ENCODE data around the gene ELK4. TPM values are rescaled to one million over a fixed set of nuclear protein-coding genes. Genes with fewer than 3 reads are reported as not detected.

The ELK4 gene
- total RNA-seq, 1 donor from 2014 or later = 71.5 TPM

GRCh38 chr1:205604059-205604458, 27.8 kb downstream of the ELK4 start:
- peaks cover 11% of the 10 kb centered on the region for H3K36me3 ChIP-seq
- no peaks in the 10 kb centered on the region for H3K27me3 ChIP-seq
- ATAC-seq = peak; percentile 89
- no peak overlapping the region for H3K27ac ChIP-seq
- H3K4me1 ChIP-seq = peaks cover 12% of the 10 kb centered on the region
- DNase-seq = no peak
- TF ChIP-seq, protein P1, sequence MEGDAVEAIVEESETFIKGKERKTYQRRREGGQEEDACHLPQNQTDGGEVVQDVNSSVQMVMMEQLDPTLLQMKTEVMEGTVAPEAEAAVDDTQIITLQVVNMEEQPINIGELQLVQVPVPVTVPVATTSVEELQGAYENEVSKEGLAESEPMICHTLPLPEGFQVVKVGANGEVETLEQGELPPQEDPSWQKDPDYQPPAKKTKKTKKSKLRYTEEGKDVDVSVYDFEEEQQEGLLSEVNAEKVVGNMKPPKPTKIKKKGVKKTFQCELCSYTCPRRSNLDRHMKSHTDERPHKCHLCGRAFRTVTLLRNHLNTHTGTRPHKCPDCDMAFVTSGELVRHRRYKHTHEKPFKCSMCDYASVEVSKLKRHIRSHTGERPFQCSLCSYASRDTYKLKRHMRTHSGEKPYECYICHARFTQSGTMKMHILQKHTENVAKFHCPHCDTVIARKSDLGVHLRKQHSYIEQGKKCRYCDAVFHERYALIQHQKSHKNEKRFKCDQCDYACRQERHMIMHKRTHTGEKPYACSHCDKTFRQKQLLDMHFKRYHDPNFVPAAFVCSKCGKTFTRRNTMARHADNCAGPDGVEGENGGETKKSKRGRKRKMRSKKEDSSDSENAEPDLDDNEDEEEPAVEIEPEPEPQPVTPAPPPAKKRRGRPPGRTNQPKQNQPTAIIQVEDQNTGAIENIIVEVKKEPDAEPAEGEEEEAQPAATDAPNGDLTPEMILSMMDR (IDR thresholded peaks at IDR 0.05) = no peak
- intact Hi-C loops (cut with DNase I) = no loop called here
- H3K4me3 ChIP-seq = no peak overlapping the region
- no peaks in the 10 kb centered on the region for H3K9me3 ChIP-seq

DNA sequence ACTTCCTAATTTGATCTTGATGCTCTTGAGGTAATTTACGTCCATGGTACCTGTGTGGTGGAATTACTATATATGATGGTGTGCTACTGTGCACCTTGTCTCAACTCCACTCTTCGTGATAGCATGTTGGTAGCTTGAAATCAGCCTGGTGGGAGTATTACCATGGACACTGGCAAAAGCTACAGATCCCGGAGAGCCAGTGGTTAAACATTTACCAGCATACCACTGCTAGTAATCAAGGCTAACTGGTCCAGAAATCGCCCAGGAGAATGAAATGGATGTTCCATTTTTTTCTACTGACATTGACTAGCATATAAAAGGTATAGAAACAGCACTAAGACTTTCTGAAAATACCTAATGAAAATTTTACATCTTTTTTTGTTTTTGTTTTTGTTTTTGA, 30.6 kb downstream of the ELK4 start:
- ATAC-seq (no peak), DNase-seq (no peak)
- H3K27ac ChIP-seq = no peak overlapping the region
- peaks cover 16% of the 10 kb centered on the region for H3K4me1 ChIP-seq
- no peak overlapping the region for H3K4me3 ChIP-seq
- H3K27me3 ChIP-seq = no peaks in the 10 kb centered on the region
- TF ChIP-seq, protein P1 (IDR thresholded peaks at IDR 0.05) = no peak
- H3K36me3 ChIP-seq = peaks cover 11% of the 10 kb centered on the region
- no peaks in the 10 kb centered on the region for H3K9me3 ChIP-seq
- intact Hi-C loops (cut with DNase I) = no loop called here

DNA sequence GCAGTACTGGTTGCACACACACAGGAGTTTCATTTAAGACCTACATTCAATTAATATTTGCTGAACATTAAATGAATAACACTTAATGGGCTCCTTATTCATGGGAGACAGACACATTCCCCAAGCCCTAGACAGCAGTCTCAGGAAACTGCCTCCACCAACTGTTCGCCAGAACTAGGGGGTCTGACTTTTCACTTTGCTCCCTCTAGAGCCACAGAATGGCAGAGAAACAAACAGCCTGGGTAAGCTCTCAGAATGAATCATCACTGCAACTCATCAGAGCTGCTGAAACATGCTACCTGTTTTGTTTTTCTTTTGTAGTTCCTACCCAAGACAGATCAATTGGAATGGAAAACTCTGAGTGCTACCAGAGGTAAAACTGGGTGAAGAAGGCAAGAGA, 31.7 kb downstream of the ELK4 start:
- TF ChIP-seq, protein P1 (IDR thresholded peaks at IDR 0.05) = no peak
- Histone ChIP-seq H3K36me3 (peaks cover 11% of the 10 kb centered on the region), H3K27me3 (no peaks in the 10 kb centered on the region), H3K4me3 (no peak overlapping the region), H3K27ac (peak overlapping the region; percentile 42), H3K9me3 (no peaks in the 10 kb centered on the region), H3K4me1 (peaks cover 16% of the 10 kb centered on the region)
- ATAC-seq (no peak), DNase-seq (no peak)
- intact Hi-C loops (cut with DNase I) = no loop called here

GRCh38 chr1:205599669-205600042, 32.2 kb downstream of the ELK4 start:
- Histone ChIP-seq H3K4me3 (no peak overlapping the region), H3K27ac (peak overlapping the region; percentile 42), H3K9me3 (no peaks in the 10 kb centered on the region), H3K4me1 (peaks cover 16% of the 10 kb centered on the region), H3K27me3 (no peaks in the 10 kb centered on the region), H3K36me3 (peaks cover 11% of the 10 kb centered on the region)
- ATAC-seq (no peak), DNase-seq (no peak)
- intact Hi-C loops (cut with DNase I) = loop anchor here (10.0 kb wide), 1 partner anchor 115 kb away; no protein-coding TSS in a partner anchor
- TF ChIP-seq, protein P1 (IDR thresholded peaks at IDR 0.05) = no peak

- Histone ChIP-seq H3K36me3 (peaks cover 11% of the 10 kb centered on the region), H3K27ac (peak overlapping the region; percentile 42), H3K27me3 (no peaks in the 10 kb centered on the region), H3K4me3 (no peak overlapping the region), H3K4me1 (peaks cover 16% of the 10 kb centered on the region), H3K9me3 (no peaks in the 10 kb centered on the region)
- intact Hi-C loops (cut with DNase I) = loop anchor here (10.0 kb wide), 1 partner anchor 116 kb away; no protein-coding TSS in a partner anchor
- ATAC-seq (peak; percentile 53), DNase-seq (no peak)
- TF ChIP-seq, protein P1 (IDR thresholded peaks at IDR 0.05) = no peak
These were observed 32.8 kb downstream of the ELK4 start for GRCh38 chr1:205598841-205599668.
